Neural progenitor cell (in vitro differentiated cells): ENCODE data around the gene HMX2.

ENCODE experiments used
- EZH2 ChIP-seq: fragments of 200-600 bp; sonication (generic); IDR thresholded peaks from 2 replicates; pipeline ENCODE4 v1.6.1; 2017; ENCODE audit warnings: antibody characterized with exemption, mild to moderate bottlenecking, moderate library complexity
- EZH2phosphoT487 ChIP-seq: fragments of 200-600 bp; sonication (generic); IDR thresholded peaks from 2 replicates; pipeline ENCODE4 v1.6.1; 2017; ENCODE audit warnings: antibody characterized with exemption
- TF ChIP-seq, protein P1 (sequence below): fragments of 200-600 bp; sonication (generic); IDR thresholded peaks from 2 replicates; pipeline ENCODE4 v1.5.1; 2017; ENCODE audit warnings: antibody characterized with exemption, mild to moderate bottlenecking

DNA sequence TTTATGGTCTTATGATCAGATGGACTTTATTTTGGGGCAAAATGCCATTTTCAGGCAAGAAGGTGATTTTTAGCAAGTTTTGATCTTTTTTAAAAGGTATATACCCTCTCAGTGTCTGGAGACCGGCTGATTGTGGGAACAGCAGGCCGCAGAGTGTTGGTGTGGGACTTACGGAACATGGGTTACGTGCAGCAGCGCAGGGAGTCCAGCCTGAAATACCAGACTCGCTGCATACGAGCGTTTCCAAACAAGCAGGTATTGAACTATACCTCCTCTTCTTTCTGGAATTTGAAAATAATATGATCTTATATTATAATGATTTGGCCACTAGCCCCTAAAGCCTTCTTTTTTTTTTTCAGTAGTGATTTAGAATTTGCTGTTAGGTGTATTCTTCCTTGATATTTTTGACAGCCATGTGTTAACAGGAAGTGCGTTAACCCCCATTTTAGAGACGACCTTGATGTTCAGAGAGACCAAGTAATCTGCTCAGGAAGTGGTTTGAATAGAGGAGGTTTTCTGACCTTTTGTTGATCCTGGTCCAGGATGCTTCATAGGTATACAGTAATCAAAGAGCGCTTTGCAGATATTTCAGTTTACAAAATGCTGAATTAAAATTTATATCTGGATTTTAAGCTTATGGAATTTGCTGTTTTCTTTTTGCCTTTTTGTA, 12.5 kb downstream of the HMX2 start:
- TF ChIP-seq, protein P1, sequence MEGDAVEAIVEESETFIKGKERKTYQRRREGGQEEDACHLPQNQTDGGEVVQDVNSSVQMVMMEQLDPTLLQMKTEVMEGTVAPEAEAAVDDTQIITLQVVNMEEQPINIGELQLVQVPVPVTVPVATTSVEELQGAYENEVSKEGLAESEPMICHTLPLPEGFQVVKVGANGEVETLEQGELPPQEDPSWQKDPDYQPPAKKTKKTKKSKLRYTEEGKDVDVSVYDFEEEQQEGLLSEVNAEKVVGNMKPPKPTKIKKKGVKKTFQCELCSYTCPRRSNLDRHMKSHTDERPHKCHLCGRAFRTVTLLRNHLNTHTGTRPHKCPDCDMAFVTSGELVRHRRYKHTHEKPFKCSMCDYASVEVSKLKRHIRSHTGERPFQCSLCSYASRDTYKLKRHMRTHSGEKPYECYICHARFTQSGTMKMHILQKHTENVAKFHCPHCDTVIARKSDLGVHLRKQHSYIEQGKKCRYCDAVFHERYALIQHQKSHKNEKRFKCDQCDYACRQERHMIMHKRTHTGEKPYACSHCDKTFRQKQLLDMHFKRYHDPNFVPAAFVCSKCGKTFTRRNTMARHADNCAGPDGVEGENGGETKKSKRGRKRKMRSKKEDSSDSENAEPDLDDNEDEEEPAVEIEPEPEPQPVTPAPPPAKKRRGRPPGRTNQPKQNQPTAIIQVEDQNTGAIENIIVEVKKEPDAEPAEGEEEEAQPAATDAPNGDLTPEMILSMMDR = no peak
- TF ChIP-seq EZH2 = no peak
- no peak for TF ChIP-seq EZH2phosphoT487
